ENCODE measurements around the gene SARM1. TPM values are rescaled to one million over a fixed set of nuclear protein-coding genes. Genes with fewer than 3 reads are reported as not detected.

The SARM1 gene
- total RNA-seq, 1 experiment from 2014 or later: 5.1 TPM

DNA sequence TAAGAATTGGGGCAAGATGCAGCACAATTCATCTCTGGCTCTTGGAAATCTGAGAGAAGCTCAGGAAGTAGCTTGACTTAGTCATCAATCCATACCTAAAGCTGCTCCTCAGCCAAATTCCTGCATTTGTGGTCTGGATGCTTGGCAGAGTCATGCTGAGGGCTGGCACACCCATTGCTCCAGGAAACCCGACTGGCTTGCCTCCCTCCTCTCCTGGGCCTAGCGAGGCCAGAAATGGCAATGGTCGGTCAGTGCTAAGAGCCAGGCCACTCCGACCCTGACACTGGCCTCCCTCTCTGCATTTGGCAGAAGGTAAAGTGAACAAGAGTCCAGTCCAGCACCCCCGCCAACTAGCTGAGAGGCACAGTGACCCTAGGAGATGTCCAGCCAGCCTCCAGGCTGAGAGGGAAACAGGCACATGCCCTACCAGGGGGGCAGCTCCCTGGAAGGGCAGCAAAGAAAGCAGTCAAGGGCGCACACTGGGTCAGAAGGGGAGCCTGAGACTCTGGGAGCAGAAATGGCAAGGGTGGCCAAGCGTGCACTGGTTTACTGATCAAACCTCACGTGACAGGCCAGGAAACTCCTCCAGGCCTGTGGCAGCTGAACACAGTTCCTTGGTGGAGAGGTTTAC lies 24.1 kb upstream of the SARM1 start:
- Histone ChIP-seq H3K27me3 (ENCODE audit: insufficient read depth, low read length) (no peaks in the 10 kb centered on the region), H4K91ac (ENCODE audit: insufficient read length, low read depth, low read length) (no peak overlapping the region), H3K27ac (ENCODE audit: insufficient read length, low read depth, low read length) (no peak overlapping the region), H3K9ac (ENCODE audit: extremely low read depth, insufficient read length, low read length) (no peak overlapping the region), H2AK5ac (ENCODE audit: insufficient read length, low read length) (no peak overlapping the region), H2BK15ac (ENCODE audit: low read depth, low read length) (no peak overlapping the region), H2BK5ac (ENCODE audit: insufficient read length, low read length) (no peak overlapping the region), H3K4ac (ENCODE audit: low read depth, low read length) (no peak overlapping the region), H3K9me3 (ENCODE audit: control insufficient read depth, low read depth, low read length) (no peaks in the 10 kb centered on the region), H2AFZ (ENCODE audit: low read length) (no peak overlapping the region), H4K5ac (ENCODE audit: insufficient read length, low read depth, low read length) (no peak overlapping the region), H2BK20ac (ENCODE audit: low read depth, low read length, poor library complexity, severe bottlenecking) (no peak overlapping the region), H3K23ac (ENCODE audit: insufficient read length, low read depth, low read length) (no peak overlapping the region), H3K23me2 (ENCODE audit: insufficient read length, low read depth, low read length, poor library complexity, severe bottlenecking) (no peaks in the 10 kb centered on the region), H3K14ac (ENCODE audit: insufficient read depth, low read length) (no peak overlapping the region), H3K18ac (ENCODE audit: insufficient read length, low read depth, low read length) (no peak overlapping the region), H3K4me2 (ENCODE audit: insufficient read depth, insufficient read length, low read length) (no peak overlapping the region), H3K79me1 (ENCODE audit: insufficient read depth, low read depth, low read length, poor library complexity, severe bottlenecking) (no peaks in the 10 kb centered on the region), H3K4me1 (ENCODE audit: insufficient read depth, low read length) (no peaks in the 10 kb centered on the region), H3T11ph (ENCODE audit: low read length) (no peak overlapping the region), H3K56ac (ENCODE audit: insufficient read length, low read depth, low read length) (no peak overlapping the region), H4K8ac (replicated peaks; ENCODE audit: insufficient read length, low read depth, low read length) (no peak overlapping the region), H2BK12ac (ENCODE audit: insufficient read length, low read depth, low read length) (no peak overlapping the region), H4K20me1 (ENCODE audit: control insufficient read depth, insufficient read depth, insufficient read length) (no peaks in the 10 kb centered on the region), H2BK120ac (ENCODE audit: low read depth, low read length, poor library complexity, severe bottlenecking) (no peak overlapping the region), H3K79me2 (ENCODE audit: insufficient read depth, low read length) (no peaks in the 10 kb centered on the region)
- Mint-ChIP-seq H3K4me1 (peaks cover 16 to 17% of the 10 kb centered on the region in 2 experiments), H3K36me3 (ENCODE audit: insufficient read depth in 1 of 3, low read depth in 3 of 3) (peaks cover 22 to 88% (median 68%) of the 10 kb centered on the region in 3 experiments; a peak in 6 of 7 replicates), H3K27ac (peak overlapping the region in 2 of 3 experiments; percentile 42 to 76; a peak in 2 of 7 replicates), H3K4me3 (no peak overlapping the region; a peak in 1 of 5 replicates), H3K9me3 (no peaks in the 10 kb centered on the region), H3K27me3 (ENCODE audit: low read depth) (no peaks in the 10 kb centered on the region)
- TF ChIP-seq, protein P1, sequence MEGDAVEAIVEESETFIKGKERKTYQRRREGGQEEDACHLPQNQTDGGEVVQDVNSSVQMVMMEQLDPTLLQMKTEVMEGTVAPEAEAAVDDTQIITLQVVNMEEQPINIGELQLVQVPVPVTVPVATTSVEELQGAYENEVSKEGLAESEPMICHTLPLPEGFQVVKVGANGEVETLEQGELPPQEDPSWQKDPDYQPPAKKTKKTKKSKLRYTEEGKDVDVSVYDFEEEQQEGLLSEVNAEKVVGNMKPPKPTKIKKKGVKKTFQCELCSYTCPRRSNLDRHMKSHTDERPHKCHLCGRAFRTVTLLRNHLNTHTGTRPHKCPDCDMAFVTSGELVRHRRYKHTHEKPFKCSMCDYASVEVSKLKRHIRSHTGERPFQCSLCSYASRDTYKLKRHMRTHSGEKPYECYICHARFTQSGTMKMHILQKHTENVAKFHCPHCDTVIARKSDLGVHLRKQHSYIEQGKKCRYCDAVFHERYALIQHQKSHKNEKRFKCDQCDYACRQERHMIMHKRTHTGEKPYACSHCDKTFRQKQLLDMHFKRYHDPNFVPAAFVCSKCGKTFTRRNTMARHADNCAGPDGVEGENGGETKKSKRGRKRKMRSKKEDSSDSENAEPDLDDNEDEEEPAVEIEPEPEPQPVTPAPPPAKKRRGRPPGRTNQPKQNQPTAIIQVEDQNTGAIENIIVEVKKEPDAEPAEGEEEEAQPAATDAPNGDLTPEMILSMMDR (conservative IDR thresholded peaks at IDR 0.05): no peak
- peak; percentile 39 for DNase-seq
- no CpG with 5 or more reads among the region's 8 CpGs for WGBS (ENCODE audit: extremely low coverage, insufficient read length, low lambda C conversion rate)

Data from H9 (cell line).